Testis (tissue), 3 donors: ENCODE results near the gene GREB1. TPM values are rescaled to one million over a fixed set of nuclear protein-coding genes. Genes with fewer than 3 reads are reported as not detected.
A peak's percentile ranks its signal among the peaks of the same experiment; 100 is the strongest.

Source experiments
- DNase-seq: peaks from one replicate; pipeline ENCODE4 v3.0.0-alpha.2; 2019
- H3K27ac ChIP-seq, 2 donors: fragments of 200-600 bp; sonication (generic); one replicate each; pipeline ENCODE4 v1.5.1; 2019
- H3K27me3 ChIP-seq: fragments of 200-600 bp; sonication (generic); one replicate; pipeline ENCODE4 v1.5.1; 2019
- H3K36me3 ChIP-seq: fragments of 200-600 bp; sonication (generic); one replicate; pipeline ENCODE4 v1.5.1; 2017; ENCODE audit warnings: low read depth; ENCODE audit errors: missing control alignments
- H3K4me1 ChIP-seq: fragments of 200-600 bp; sonication (generic); one replicate; pipeline ENCODE4 v1.5.1; 2019
- H3K4me3 ChIP-seq, 2 donors: fragments of 200-600 bp; sonication (generic); one replicate each; pipeline ENCODE4 v1.5.1; 2017 to 2019
- H3K9me3 ChIP-seq: fragments of 200-600 bp; sonication (generic); one replicate; pipeline ENCODE4 v1.5.1; 2017
- POLR2A ChIP-seq: fragments of 450-650 bp; IDR thresholded peaks from one replicate; pipeline ENCODE4 v1.6.1; 2017; ENCODE audit warnings: antibody characterized with exemption, mild to moderate bottlenecking, moderate library complexity
- WGBS, 2 donors: methylation state at CpG; one replicate each; pipeline ENCODE4 v1.1.5; 2018; 5-methylcytosine and 5-hydroxymethylcytosine counted together
- intact Hi-C: fragments of 100-400 bp; cut with DNase I; formaldehyde crosslinking; loops from one replicate; pipeline ENCODE4 v1.15.1; 2023; ENCODE audit warnings: low total_unique reads
- polyA plus RNA-seq: library from polyadenylated mRNA; stranded (reverse); fragments of 350-450 nt; fragmentation: Illumina TruSeq; extraction: RNeasy Lipid Tissue Mini Kit (QIAGEN cat#74804); gene quantifications from one replicate; pipeline ENCODE4 v1.2.3, GENCODE V29; 2014; ENCODE audit warnings: low read depth, low replicate concordance; ENCODE audit not compliant: insufficient read depth
- total RNA-seq, 2 donors: library from RNA; depleted of rRNA; stranded (reverse); fragments of >200 nt; gene quantifications; one replicate each; pipeline ENCODE4 v1.2.3, GENCODE V29; 2016
- TF ChIP-seq, protein P1 (sequence below), 3 experiments: fragments of 450-650 bp in 2 of 3; fragments of 200-600 bp in 1 of 3; sonication (generic) in 1 of 3; IDR thresholded peaks; one replicate each; pipeline ENCODE4 v1.5.1; 2016 to 2019; ENCODE audit warnings: antibody characterized with exemption in 3 of 3, mild to moderate bottlenecking in 2 of 3, moderate library complexity in 1 of 3

The GREB1 gene
- total and polyA plus RNA-seq, 3 donors from 2014 or later: 29.8 to 136 (median 91.0) TPM

DNA sequence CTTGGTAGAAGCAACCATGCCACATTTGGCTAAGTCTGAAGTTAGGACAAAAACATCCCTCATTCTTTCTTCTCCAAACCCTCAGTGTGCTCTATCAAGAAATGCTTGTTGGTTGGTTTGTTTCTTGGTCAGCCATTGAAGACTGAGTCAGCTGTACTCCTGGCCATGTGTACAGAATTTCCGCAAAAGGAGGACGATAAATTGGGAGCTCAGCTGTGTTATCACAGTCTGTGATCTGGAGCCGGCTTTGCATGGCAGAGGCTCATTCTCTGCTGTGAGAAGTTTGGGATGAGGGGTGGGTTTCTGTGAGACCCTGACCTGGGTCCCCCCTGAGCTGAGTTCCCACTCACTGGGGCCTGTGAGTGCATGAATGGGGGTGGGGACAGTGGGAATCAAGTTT, 41.6 kb upstream of the GREB1 start:
- Histone ChIP-seq H3K36me3 (no peaks in the 10 kb centered on the region), H3K9me3 (no peaks in the 10 kb centered on the region), H3K4me3 (no peak overlapping the region), H3K27me3 (no peaks in the 10 kb centered on the region), H3K27ac (no peak overlapping the region), H3K4me1 (peaks cover 19% of the 10 kb centered on the region)
- intact Hi-C loops: no loop called here
- TF ChIP-seq, protein P1, sequence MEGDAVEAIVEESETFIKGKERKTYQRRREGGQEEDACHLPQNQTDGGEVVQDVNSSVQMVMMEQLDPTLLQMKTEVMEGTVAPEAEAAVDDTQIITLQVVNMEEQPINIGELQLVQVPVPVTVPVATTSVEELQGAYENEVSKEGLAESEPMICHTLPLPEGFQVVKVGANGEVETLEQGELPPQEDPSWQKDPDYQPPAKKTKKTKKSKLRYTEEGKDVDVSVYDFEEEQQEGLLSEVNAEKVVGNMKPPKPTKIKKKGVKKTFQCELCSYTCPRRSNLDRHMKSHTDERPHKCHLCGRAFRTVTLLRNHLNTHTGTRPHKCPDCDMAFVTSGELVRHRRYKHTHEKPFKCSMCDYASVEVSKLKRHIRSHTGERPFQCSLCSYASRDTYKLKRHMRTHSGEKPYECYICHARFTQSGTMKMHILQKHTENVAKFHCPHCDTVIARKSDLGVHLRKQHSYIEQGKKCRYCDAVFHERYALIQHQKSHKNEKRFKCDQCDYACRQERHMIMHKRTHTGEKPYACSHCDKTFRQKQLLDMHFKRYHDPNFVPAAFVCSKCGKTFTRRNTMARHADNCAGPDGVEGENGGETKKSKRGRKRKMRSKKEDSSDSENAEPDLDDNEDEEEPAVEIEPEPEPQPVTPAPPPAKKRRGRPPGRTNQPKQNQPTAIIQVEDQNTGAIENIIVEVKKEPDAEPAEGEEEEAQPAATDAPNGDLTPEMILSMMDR (IDR thresholded peaks at IDR 0.05): no peak
- no peak for TF ChIP-seq POLR2A
- WGBS, 2 donors: 77 to 82% methylated on average over 3 of the region's 3 CpGs
- DNase-seq: no peak

DNA sequence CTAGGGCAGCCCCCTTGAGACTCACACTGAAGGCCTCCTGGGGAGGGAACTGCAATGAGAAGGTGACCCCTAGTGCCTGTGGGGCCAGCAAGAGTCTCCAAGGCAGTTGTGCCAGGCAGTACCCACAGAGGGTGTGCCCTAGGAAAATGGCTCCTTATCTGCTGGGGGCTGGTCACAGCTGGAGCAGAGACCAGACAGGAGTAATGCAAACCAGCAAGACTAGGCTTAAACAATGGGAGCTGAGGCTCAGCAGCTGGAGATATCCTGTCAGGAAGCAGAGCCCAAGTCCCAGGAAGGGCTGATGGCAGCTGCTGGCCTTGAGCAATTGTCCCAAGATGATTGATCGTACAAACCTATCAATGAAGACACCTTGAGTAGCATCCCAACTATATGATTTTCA, 41.1 kb upstream of the GREB1 start:
- Histone ChIP-seq H3K9me3 (no peaks in the 10 kb centered on the region), H3K36me3 (no peaks in the 10 kb centered on the region), H3K27ac (no peak overlapping the region), H3K4me3 (no peak overlapping the region), H3K27me3 (no peaks in the 10 kb centered on the region), H3K4me1 (peaks cover 19% of the 10 kb centered on the region)
- no peak for TF ChIP-seq POLR2A
- TF ChIP-seq, protein P1 (IDR thresholded peaks at IDR 0.05): no peak
- intact Hi-C loops: no loop called here
- DNase-seq: no peak
- WGBS, 2 donors: 89 to 92% methylated on average over 1 of the region's 1 CpG

DNA sequence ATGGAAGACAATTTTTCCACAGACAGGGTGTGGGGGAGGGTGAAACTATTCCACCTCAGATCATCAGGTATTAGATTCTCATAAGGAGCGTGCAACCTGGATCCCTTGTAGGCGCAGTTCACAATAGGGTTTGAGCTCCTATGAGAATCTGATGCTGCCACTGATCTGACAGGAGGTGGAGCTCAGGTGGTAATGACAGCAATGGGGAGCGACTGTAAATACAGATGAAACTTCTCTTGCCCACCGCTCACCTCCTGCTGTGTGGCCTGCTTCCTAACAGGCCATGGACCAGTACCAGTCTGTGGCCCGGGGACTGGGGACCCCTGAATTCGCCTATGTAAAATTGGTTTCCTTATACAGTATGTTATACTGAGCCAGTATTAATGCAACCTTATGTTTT, 40.6 kb upstream of the GREB1 start:
- Histone ChIP-seq H3K4me3 (no peak overlapping the region), H3K27ac (no peak overlapping the region), H3K9me3 (no peaks in the 10 kb centered on the region), H3K4me1 (peaks cover 22% of the 10 kb centered on the region), H3K27me3 (no peaks in the 10 kb centered on the region), H3K36me3 (no peaks in the 10 kb centered on the region)
- intact Hi-C loops: no loop called here
- DNase-seq: no peak
- WGBS, 2 donors: 96 to 99% methylated on average over 4 to 6 of the region's 6 CpGs
- no peak for TF ChIP-seq POLR2A
- TF ChIP-seq, protein P1 (IDR thresholded peaks at IDR 0.05): no peak

DNA sequence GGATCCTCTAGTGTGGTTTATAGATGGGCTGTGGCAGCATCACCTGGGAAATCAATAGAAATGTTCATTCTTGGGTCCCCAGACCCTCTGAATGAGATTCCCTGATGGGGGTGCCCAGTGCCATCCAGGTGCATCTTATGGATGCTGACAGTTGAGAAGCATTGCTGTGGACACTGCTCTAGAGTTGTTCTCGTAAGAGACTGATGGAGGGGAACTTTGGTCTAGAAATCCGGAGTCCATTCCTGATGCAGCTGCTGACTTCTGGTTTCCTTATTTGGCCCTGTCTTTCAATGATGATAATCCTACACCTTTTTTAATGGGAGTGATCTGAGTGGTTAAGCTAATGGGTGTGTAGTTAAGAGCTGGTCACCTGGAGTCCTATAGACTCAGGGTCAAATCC, 39.5 kb upstream of the GREB1 start:
- Histone ChIP-seq H3K4me1 (peaks cover 33% of the 10 kb centered on the region), H3K36me3 (no peaks in the 10 kb centered on the region), H3K4me3 (no peak overlapping the region), H3K9me3 (no peaks in the 10 kb centered on the region), H3K27me3 (no peaks in the 10 kb centered on the region), H3K27ac (no peak overlapping the region)
- DNase-seq: no peak
- TF ChIP-seq, protein P1 (IDR thresholded peaks at IDR 0.05): no peak
- no peak for TF ChIP-seq POLR2A
- intact Hi-C loops: no loop called here
- WGBS, 2 donors: 93 to 94% methylated on average over 2 of the region's 2 CpGs

DNA sequence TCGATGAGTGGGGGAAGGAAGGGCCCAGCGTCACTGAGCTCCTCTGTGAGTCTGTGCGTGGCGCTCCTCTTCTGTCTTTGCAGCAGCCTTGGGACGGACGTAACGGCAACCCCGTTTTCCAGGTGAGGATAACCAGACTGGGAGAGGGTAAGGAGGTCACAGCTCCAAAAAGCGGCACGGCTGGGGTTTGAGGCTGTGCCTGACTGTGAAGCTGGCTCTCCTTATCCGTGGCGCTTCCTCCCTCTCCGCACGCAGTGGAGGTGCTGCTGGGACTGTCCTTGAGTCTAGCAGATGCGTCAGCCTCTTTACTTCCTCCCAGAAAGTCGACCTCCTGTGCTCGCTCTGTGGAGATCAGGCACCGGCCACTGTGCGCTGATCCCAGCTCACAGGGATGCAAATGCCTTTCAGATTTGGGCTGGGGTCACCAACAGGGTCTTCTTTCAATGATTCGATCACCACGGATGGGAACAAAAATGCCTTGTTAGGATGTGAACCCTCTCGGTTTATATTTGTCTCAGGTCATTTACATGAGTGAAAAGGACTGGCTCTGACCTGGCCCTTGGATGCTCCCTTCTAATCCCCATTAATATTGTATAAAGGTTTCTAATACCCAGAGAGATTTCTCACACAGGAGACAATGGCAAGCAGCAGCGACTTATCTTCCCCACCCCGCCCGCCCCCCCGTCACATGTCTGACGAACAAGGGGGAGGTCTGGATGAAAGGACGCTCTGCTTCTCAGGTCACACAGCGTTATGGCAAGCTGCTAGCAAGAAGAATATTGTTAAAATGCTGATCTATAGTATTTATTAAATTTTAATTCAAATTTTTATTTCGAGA, 37.8 kb upstream of the GREB1 start:
- intact Hi-C loops: no loop called here
- WGBS, 2 donors: 11 to 29% methylated on average over 24 to 30 of the region's 30 CpGs
- Histone ChIP-seq H3K27ac (peak overlapping the region; percentile 79 to 85), H3K4me1 (peaks cover 49% of the 10 kb centered on the region), H3K27me3 (no peaks in the 10 kb centered on the region), H3K36me3 (no peaks in the 10 kb centered on the region), H3K9me3 (no peaks in the 10 kb centered on the region), H3K4me3 (peak overlapping the region; percentile 24 to 27)
- TF ChIP-seq, protein P1 (IDR thresholded peaks at IDR 0.05): no peak
- TF ChIP-seq POLR2A: no peak
- peak; percentile 85 for DNase-seq
